ENCODE measurements around the gene PHKB.
A peak's percentile ranks its signal among the peaks of the same experiment; 100 is the strongest.
"Not testable (repeated sequence)": the region's sequence is repeated elsewhere in the genome, so short reads cannot be mapped to it uniquely, and the experiment has no call there.

The PHKB gene

GRCh38 chr16:47553853-47554564 is 92.9 kb downstream of the PHKB start:
- Mint-ChIP-seq H3K4me3 (no peak overlapping the region), H3K9me3 (peaks cover 43% of the 10 kb centered on the region), H3K36me3 (ENCODE audit: low read depth) (peaks cover 42% of the 10 kb centered on the region)

GRCh38 chr16:47554587-47554986 is 93.5 kb downstream of the PHKB start:
- H3K36me3 Mint-ChIP-seq (ENCODE audit: low read depth), result peaks cover 40% of the 10 kb centered on the region
- not testable (repeated sequence) for H3K27ac Mint-ChIP-seq; H3K27me3 Mint-ChIP-seq (ENCODE audit: low read depth); H3K4me1 Mint-ChIP-seq (ENCODE audit: low read depth); H3K4me3 Mint-ChIP-seq
- peaks cover 43% of the 10 kb centered on the region for H3K9me3 Mint-ChIP-seq

More at GRCh38 chr16:47553853-47554564, 92.9 kb downstream of the PHKB start:
- no peaks in the 10 kb centered on the region for H3K27me3 Mint-ChIP-seq (ENCODE audit: low read depth)
- H3K27ac Mint-ChIP-seq, result no peak overlapping the region
- no peaks in the 10 kb centered on the region for H3K4me1 Mint-ChIP-seq (ENCODE audit: low read depth)

- Mint-ChIP-seq H3K4me3 (no peak overlapping the region), H3K36me3 (ENCODE audit: low read depth) (peaks cover 13% of the 10 kb centered on the region), H3K27ac (no peak overlapping the region), H3K9me3 (peaks cover 3% of the 10 kb centered on the region), H3K4me1 (ENCODE audit: low read depth) (peaks cover 17% of the 10 kb centered on the region), H3K27me3 (ENCODE audit: low read depth) (no peaks in the 10 kb centered on the region)
These were observed 100.2 kb downstream of the PHKB start for GRCh38 chr16:47561286-47561685.

- H3K36me3 Mint-ChIP-seq (ENCODE audit: low read depth), result peaks cover 16% of the 10 kb centered on the region
- H3K4me1 Mint-ChIP-seq (ENCODE audit: low read depth), result peaks cover 19% of the 10 kb centered on the region
- H3K4me3 Mint-ChIP-seq, result no peak overlapping the region
- H3K27ac Mint-ChIP-seq, result no peak overlapping the region
- peaks cover 9% of the 10 kb centered on the region for H3K9me3 Mint-ChIP-seq
- H3K27me3 Mint-ChIP-seq (ENCODE audit: low read depth), result no peaks in the 10 kb centered on the region
These were observed 101.2 kb downstream of the PHKB start for GRCh38 chr16:47562366-47562765.

GRCh38 chr16:47565454-47565853 is 104.3 kb downstream of the PHKB start:
- Mint-ChIP-seq H3K36me3 (ENCODE audit: low read depth) (peaks cover 22% of the 10 kb centered on the region), H3K4me3 (peak overlapping the region; percentile 14), H3K4me1 (ENCODE audit: low read depth) (peaks cover 33% of the 10 kb centered on the region), H3K9me3 (peaks cover 9% of the 10 kb centered on the region), H3K27me3 (ENCODE audit: low read depth) (no peaks in the 10 kb centered on the region), H3K27ac (peak overlapping the region; percentile 2)

GRCh38 chr16:47567321-47567720 is 106.2 kb downstream of the PHKB start:
- peaks cover 22% of the 10 kb centered on the region for H3K36me3 Mint-ChIP-seq (ENCODE audit: low read depth)
- H3K9me3 Mint-ChIP-seq, result peaks cover 9% of the 10 kb centered on the region
- peaks cover 38% of the 10 kb centered on the region for H3K4me1 Mint-ChIP-seq (ENCODE audit: low read depth)
- no peak overlapping the region for H3K27ac Mint-ChIP-seq
- no peak overlapping the region for H3K4me3 Mint-ChIP-seq
- no peaks in the 10 kb centered on the region for H3K27me3 Mint-ChIP-seq (ENCODE audit: low read depth)

GRCh38 chr16:47568351-47568750 is 107.2 kb downstream of the PHKB start:
- H3K27me3 Mint-ChIP-seq (ENCODE audit: low read depth), result no peaks in the 10 kb centered on the region
- H3K9me3 Mint-ChIP-seq, result peaks cover 9% of the 10 kb centered on the region
- H3K36me3 Mint-ChIP-seq (ENCODE audit: low read depth), result peaks cover 21% of the 10 kb centered on the region
- H3K4me3 Mint-ChIP-seq, result peak overlapping the region; percentile 71
- H3K4me1 Mint-ChIP-seq (ENCODE audit: low read depth), result peaks cover 48% of the 10 kb centered on the region
- H3K27ac Mint-ChIP-seq, result peak overlapping the region; percentile 85

- Mint-ChIP-seq H3K4me3 (no peak overlapping the region), H3K9me3 (peaks cover 7% of the 10 kb centered on the region), H3K27ac (no peak overlapping the region), H3K27me3 (ENCODE audit: low read depth) (no peaks in the 10 kb centered on the region), H3K4me1 (ENCODE audit: low read depth) (peaks cover 51% of the 10 kb centered on the region), H3K36me3 (ENCODE audit: low read depth) (peaks cover 17% of the 10 kb centered on the region)
These were observed 109.9 kb downstream of the PHKB start for GRCh38 chr16:47571049-47571448.

GRCh38 chr16:47571711-47572110 is 110.6 kb downstream of the PHKB start:
- Mint-ChIP-seq H3K27ac (no peak overlapping the region), H3K4me1 (ENCODE audit: low read depth) (peaks cover 55% of the 10 kb centered on the region), H3K36me3 (ENCODE audit: low read depth) (peaks cover 18% of the 10 kb centered on the region), H3K4me3 (no peak overlapping the region), H3K9me3 (peaks cover 6% of the 10 kb centered on the region), H3K27me3 (ENCODE audit: low read depth) (no peaks in the 10 kb centered on the region)

- Mint-ChIP-seq H3K27ac (peak overlapping the region; percentile 82), H3K27me3 (ENCODE audit: low read depth) (no peaks in the 10 kb centered on the region), H3K9me3 (peaks cover 7% of the 10 kb centered on the region), H3K4me1 (ENCODE audit: low read depth) (peaks cover 41% of the 10 kb centered on the region), H3K4me3 (peak overlapping the region; percentile 21), H3K36me3 (ENCODE audit: low read depth) (peaks cover 22% of the 10 kb centered on the region)
These were observed 113.2 kb downstream of the PHKB start for GRCh38 chr16:47574091-47575054.

GRCh38 chr16:47577029-47577428 is 115.9 kb downstream of the PHKB start:
- Mint-ChIP-seq H3K4me1 (ENCODE audit: low read depth) (peaks cover 37% of the 10 kb centered on the region), H3K4me3 (no peak overlapping the region), H3K27me3 (ENCODE audit: low read depth) (no peaks in the 10 kb centered on the region), H3K9me3 (peaks cover 7% of the 10 kb centered on the region), H3K27ac (no peak overlapping the region), H3K36me3 (ENCODE audit: low read depth) (peaks cover 19% of the 10 kb centered on the region)

GRCh38 chr16:47578033-47578432 is 116.9 kb downstream of the PHKB start:
- Mint-ChIP-seq H3K27me3 (ENCODE audit: low read depth) (no peaks in the 10 kb centered on the region), H3K27ac (no peak overlapping the region), H3K4me1 (ENCODE audit: low read depth) (peaks cover 28% of the 10 kb centered on the region), H3K36me3 (ENCODE audit: low read depth) (peaks cover 15% of the 10 kb centered on the region), H3K4me3 (no peak overlapping the region), H3K9me3 (peaks cover 7% of the 10 kb centered on the region)

GRCh38 chr16:47578573-47578972 is 117.4 kb downstream of the PHKB start:
- no peak overlapping the region for H3K4me3 Mint-ChIP-seq
- H3K27ac Mint-ChIP-seq, result no peak overlapping the region
- H3K9me3 Mint-ChIP-seq, result peaks cover 7% of the 10 kb centered on the region
- peaks cover 15% of the 10 kb centered on the region for H3K36me3 Mint-ChIP-seq (ENCODE audit: low read depth)
- peaks cover 22% of the 10 kb centered on the region for H3K4me1 Mint-ChIP-seq (ENCODE audit: low read depth)
- no peaks in the 10 kb centered on the region for H3K27me3 Mint-ChIP-seq (ENCODE audit: low read depth)

GRCh38 chr16:47581114-47581513 is 120.0 kb downstream of the PHKB start:
- H3K9me3 Mint-ChIP-seq, result peaks cover 7% of the 10 kb centered on the region
- no peaks in the 10 kb centered on the region for H3K27me3 Mint-ChIP-seq (ENCODE audit: low read depth)
- no peak overlapping the region for H3K27ac Mint-ChIP-seq

More at GRCh38 chr16:47581114-47581513, 120.0 kb downstream of the PHKB start:
- Mint-ChIP-seq H3K4me3 (no peak overlapping the region), H3K36me3 (ENCODE audit: low read depth) (peaks cover 12% of the 10 kb centered on the region), H3K4me1 (ENCODE audit: low read depth) (peaks cover 7% of the 10 kb centered on the region)

All from T-helper 1 cell treated with Interleukin-12 subunit alpha and Interleukin-12 subunit beta and Interleukin-4 antibody, amounts not matched to agents 30 μg/mL and 1 μg/mL, for 36 hours (primary cell).